CD4-positive, alpha-beta T cell treated with Interleukin-15 for 1 hour (primary cell): Measurements from ENCODE around the gene XYLT1.

ENCODE experiments used
- DNase-seq: peaks from one replicate; pipeline ENCODE4 v3.0.0-alpha.2; 2020

Gene XYLT1

GRCh38 chr16:17275076-17276009 is 195.4 kb downstream of the XYLT1 start:
- no peak for DNase-seq

- DNase-seq: peak; percentile 29
These were observed 197.6 kb downstream of the XYLT1 start for GRCh38 chr16:17273142-17273561.

- no peak for DNase-seq
These were observed 198.0 kb downstream of the XYLT1 start for GRCh38 chr16:17272716-17273115.

GRCh38 chr16:17271687-17272086 is 199.1 kb downstream of the XYLT1 start:
- DNase-seq: no peak

GRCh38 chr16:17270683-17271109 is 200.1 kb downstream of the XYLT1 start:
- DNase-seq: no peak

- DNase-seq: no peak
These were observed 200.6 kb downstream of the XYLT1 start for GRCh38 chr16:17270111-17270510.

- no peak for DNase-seq
These were observed 201.3 kb downstream of the XYLT1 start for GRCh38 chr16:17269439-17269838.

GRCh38 chr16:17266608-17267313 is 204.0 kb downstream of the XYLT1 start:
- no peak for DNase-seq

GRCh38 chr16:17265154-17265553 is 205.6 kb downstream of the XYLT1 start:
- no peak for DNase-seq

- no peak for DNase-seq
These were observed 209.4 kb downstream of the XYLT1 start for GRCh38 chr16:17261197-17261858.

- no peak for DNase-seq
These were observed 210.4 kb downstream of the XYLT1 start for GRCh38 chr16:17260276-17260849.

GRCh38 chr16:17259751-17260270 is 210.9 kb downstream of the XYLT1 start:
- DNase-seq: no peak

- peak; percentile 43 for DNase-seq
These were observed 211.7 kb downstream of the XYLT1 start for GRCh38 chr16:17258848-17259713.

- no peak for DNase-seq
These were observed 212.6 kb downstream of the XYLT1 start for GRCh38 chr16:17258077-17258599.

GRCh38 chr16:17257426-17258023 is 213.2 kb downstream of the XYLT1 start:
- DNase-seq: no peak

GRCh38 chr16:17252701-17253100 is 218.1 kb downstream of the XYLT1 start:
- no peak for DNase-seq

GRCh38 chr16:17252064-17252463 is 218.7 kb downstream of the XYLT1 start:
- no peak for DNase-seq

- DNase-seq: no peak
These were observed 219.3 kb downstream of the XYLT1 start for GRCh38 chr16:17251496-17251895.

GRCh38 chr16:17246974-17247732 is 223.6 kb downstream of the XYLT1 start:
- no peak for DNase-seq

- DNase-seq: no peak
These were observed 224.4 kb downstream of the XYLT1 start for GRCh38 chr16:17246268-17246885.
